Body of pancreas (tissue), 4 donors: Measurements from ENCODE around the gene SNPH.

ENCODE experiments used
- POLR2A ChIP-seq, 3 donors: fragments of 450-650 bp; IDR thresholded peaks; one replicate each; pipeline ENCODE4 v1.6.1; 2016; ENCODE audit warnings: antibody characterized with exemption in 3 of 3, mild to moderate bottlenecking in 2 of 3
- TF ChIP-seq, protein P1 (sequence below), 7 experiments: fragments of 450-650 bp in 4 of 7; fragments of 200-600 bp in 3 of 7; sonication (generic) in 3 of 7; IDR thresholded peaks; one replicate each; pipeline ENCODE4 v1.5.1; 2016 to 2019; ENCODE audit warnings: antibody characterized with exemption in 7 of 7

GRCh38 chr20:1320902-1321653 lies 55.0 kb downstream of the SNPH start:
- no peak for TF ChIP-seq POLR2A (IDR thresholded peaks at IDR 0.05)
- TF ChIP-seq, protein P1, sequence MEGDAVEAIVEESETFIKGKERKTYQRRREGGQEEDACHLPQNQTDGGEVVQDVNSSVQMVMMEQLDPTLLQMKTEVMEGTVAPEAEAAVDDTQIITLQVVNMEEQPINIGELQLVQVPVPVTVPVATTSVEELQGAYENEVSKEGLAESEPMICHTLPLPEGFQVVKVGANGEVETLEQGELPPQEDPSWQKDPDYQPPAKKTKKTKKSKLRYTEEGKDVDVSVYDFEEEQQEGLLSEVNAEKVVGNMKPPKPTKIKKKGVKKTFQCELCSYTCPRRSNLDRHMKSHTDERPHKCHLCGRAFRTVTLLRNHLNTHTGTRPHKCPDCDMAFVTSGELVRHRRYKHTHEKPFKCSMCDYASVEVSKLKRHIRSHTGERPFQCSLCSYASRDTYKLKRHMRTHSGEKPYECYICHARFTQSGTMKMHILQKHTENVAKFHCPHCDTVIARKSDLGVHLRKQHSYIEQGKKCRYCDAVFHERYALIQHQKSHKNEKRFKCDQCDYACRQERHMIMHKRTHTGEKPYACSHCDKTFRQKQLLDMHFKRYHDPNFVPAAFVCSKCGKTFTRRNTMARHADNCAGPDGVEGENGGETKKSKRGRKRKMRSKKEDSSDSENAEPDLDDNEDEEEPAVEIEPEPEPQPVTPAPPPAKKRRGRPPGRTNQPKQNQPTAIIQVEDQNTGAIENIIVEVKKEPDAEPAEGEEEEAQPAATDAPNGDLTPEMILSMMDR (IDR thresholded peaks at IDR 0.05), result no peak
